ENCODE results near the gene IQCC.
A peak's percentile ranks its signal among the peaks of the same experiment; 100 is the strongest.

IQCC gene

DNA sequence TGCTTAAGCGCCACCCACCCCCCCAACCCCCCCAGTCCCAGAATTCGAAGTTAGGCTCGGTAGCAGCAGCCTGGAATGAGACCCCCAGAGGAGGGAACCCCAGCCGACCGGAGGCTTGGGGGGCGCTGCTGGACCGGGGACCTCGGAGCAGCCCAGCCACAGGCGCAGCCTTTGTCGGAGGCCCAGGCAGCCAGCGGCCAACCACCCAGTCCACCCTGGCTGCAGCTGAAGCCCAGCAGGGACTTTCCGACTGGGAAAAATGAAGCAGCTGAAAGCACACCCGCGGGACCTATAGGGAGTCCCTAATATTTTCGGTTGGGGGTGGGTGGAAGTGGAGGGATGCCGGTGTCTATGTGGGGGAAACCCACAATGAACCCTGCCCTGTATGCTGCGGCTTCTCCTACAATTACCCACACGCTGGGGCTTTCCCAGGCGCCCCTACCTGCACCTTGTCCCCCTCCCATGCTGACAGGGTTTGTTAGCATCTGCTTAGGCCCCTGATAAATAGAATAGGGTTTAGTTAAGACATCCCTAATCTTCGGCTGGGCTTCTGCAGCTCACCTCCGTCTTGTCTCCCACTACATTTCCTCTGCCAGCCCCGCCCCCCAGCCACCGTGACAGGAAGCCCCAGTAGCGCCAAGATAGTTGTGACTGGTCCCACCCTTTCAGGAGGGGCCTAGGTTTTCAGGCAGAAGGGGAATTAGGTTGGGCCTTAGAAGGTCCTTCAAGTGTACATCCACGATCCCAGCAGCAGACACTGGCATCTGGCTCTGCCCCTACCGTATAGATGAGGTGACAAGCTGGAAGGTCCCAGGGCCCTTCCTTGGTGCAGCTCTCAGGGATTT, 4.2 kb upstream of the IQCC start:
- peak overlapping the region; percentile 65 for H3K27ac ChIP-seq
- TF ChIP-seq, protein P1, sequence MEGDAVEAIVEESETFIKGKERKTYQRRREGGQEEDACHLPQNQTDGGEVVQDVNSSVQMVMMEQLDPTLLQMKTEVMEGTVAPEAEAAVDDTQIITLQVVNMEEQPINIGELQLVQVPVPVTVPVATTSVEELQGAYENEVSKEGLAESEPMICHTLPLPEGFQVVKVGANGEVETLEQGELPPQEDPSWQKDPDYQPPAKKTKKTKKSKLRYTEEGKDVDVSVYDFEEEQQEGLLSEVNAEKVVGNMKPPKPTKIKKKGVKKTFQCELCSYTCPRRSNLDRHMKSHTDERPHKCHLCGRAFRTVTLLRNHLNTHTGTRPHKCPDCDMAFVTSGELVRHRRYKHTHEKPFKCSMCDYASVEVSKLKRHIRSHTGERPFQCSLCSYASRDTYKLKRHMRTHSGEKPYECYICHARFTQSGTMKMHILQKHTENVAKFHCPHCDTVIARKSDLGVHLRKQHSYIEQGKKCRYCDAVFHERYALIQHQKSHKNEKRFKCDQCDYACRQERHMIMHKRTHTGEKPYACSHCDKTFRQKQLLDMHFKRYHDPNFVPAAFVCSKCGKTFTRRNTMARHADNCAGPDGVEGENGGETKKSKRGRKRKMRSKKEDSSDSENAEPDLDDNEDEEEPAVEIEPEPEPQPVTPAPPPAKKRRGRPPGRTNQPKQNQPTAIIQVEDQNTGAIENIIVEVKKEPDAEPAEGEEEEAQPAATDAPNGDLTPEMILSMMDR (IDR thresholded peaks at IDR 0.05; ENCODE audit: low read depth, low read length): no peak
- no peaks in the 10 kb centered on the region for H3K27me3 ChIP-seq (ENCODE audit: insufficient read depth, low read depth, severe bottlenecking)
- H3K36me3 ChIP-seq: peaks cover 19% of the 10 kb centered on the region
- H3K4me3 ChIP-seq (ENCODE audit: low read depth, low read length): peak overlapping the region; percentile 77
- peak; percentile 87 for DNase-seq
- no peaks in the 10 kb centered on the region for H3K9me3 ChIP-seq (ENCODE audit: severe bottlenecking)

DNA sequence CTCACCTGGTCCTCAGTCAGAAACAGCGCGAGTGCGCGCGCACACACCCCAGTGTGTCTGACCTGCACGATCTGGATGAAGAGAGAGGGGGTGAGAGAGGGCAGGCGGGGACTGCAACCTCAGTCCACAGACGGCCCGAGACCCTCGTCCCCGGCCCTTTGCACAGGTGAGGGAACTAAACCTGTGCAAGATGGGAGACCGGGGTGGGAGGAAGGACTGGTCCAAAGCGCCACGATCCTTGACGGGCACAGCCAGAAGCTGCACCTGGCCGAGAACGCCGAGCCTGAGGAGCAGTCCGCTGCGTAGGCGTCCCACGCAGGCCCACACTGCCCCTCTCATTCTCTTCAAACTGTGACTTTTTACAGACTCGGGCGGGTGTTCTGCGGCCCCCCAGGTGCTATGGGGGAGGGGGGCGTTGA, 519 bp upstream of the IQCC start:
- TF ChIP-seq, protein P1 (IDR thresholded peaks at IDR 0.05; ENCODE audit: low read depth, low read length): no peak
- H3K27me3 ChIP-seq (ENCODE audit: insufficient read depth, low read depth, severe bottlenecking): no peaks in the 10 kb centered on the region
- peak overlapping the region; percentile 81 for H3K27ac ChIP-seq
- DNase-seq: no peak
- H3K9me3 ChIP-seq (ENCODE audit: severe bottlenecking): no peaks in the 10 kb centered on the region
- H3K36me3 ChIP-seq: peaks cover 18% of the 10 kb centered on the region
- peak overlapping the region; percentile 81 for H3K4me3 ChIP-seq (ENCODE audit: low read depth, low read length)

DNA sequence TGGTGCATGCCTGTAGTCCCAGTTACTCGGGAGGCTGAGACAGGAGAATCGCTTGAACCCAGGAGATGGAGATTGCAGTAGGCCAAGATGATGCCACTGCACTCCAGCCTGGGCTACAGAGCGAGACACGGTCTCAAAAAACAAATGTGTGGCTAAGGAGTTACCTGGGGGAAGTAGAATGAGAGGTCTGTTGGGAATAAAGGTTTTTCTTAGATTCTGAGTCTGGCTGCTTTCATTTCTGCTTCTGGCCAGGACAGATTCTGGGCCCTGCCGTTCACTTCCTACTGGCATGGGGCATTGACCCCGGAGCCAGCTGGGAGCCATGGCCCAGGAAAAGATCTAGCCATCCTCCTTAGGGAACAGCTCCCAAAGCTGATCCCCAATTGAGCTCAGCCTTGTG, 3.0 kb downstream of the IQCC start:
- TF ChIP-seq, protein P1 (IDR thresholded peaks at IDR 0.05; ENCODE audit: low read depth, low read length): no peak
- no peaks in the 10 kb centered on the region for H3K27me3 ChIP-seq (ENCODE audit: insufficient read depth, low read depth, severe bottlenecking)
- DNase-seq: no peak
- peaks cover 18% of the 10 kb centered on the region for H3K36me3 ChIP-seq
- no peak overlapping the region for H3K4me3 ChIP-seq (ENCODE audit: low read depth, low read length)
- no peaks in the 10 kb centered on the region for H3K9me3 ChIP-seq (ENCODE audit: severe bottlenecking)
- H3K27ac ChIP-seq: no peak overlapping the region

DNA sequence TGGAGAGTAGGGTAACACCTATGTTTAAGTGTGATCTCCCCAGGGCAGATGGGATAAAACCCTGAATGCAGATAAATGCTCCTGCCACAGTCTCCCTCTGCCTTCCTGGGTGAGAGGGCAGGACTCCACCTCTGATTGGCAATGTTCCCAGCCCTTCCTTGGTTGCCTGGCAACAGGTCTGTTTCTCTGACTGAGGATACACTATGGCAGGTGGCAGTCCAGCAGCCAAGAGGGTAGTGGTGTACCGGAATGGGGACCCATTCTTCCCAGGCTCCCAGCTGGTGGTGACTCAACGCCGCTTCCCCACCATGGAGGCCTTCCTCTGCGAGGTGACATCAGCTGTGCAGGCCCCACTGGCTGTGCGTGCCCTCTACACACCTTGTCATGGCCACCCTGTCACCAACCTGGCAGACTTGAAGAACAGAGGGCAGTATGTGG, 3.4 kb downstream of the IQCC start, which contains the start of gene DCDC2B:
Gene DCDC2B (plus strand): TSS at position 199 of the 438 bp plus-strand sequence. CDS start 5 bp downstream, at position 204.
- no peaks in the 10 kb centered on the region for H3K27me3 ChIP-seq (ENCODE audit: insufficient read depth, low read depth, severe bottlenecking)
- no peak within 1 kb of the TSS for H3K4me3 ChIP-seq (ENCODE audit: low read depth, low read length)
- no peaks in the 10 kb centered on the region for H3K9me3 ChIP-seq (ENCODE audit: severe bottlenecking)
- TF ChIP-seq, protein P1 (IDR thresholded peaks at IDR 0.05; ENCODE audit: low read depth, low read length): no peak
- peak; percentile 42 for DNase-seq
- H3K27ac ChIP-seq: no peak within 1 kb of the TSS
- peaks cover 18% of the 10 kb centered on the region for H3K36me3 ChIP-seq

DNA sequence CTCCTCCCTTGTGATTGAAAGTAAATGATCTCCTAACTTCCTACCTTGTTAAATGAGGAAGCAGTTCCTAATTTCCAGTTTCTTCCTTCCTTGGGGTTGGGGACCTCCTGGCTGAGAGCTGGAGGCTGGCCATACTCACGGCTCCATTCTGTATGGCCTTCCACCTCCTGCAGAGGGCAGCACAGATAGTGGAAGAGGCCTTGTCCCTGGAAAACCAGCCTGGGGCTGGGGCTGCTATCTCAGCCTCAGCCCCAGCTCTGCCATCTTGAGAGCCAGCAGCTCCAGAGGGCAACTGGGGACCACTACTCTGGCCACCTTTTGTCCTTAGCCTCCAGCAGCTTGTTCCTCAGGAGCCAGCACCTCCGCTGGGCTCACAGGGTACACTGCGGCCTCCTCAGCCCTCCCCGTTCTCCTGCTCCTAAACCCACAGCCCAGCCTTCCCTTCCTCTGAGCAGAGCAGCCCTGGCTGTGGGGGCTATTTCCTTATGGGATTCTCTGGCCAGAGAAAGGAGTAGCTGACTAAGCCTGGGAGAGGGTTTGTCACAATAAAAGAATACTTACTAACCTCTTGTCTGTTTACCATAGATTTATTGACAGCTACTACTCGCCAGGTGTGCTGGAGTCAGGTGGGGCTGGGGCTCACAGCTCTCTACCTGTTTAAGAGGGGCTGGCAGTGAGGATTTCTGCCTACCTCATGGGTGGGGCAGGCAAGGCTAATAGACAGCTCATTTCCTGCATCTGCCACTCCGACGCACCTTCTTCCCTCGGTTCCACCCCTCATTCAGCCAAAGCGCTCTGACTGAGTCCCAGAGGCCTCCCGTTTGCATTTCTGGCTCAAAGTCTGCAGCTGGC, 10.4 kb downstream of the IQCC start:
- no peak overlapping the region for H3K27ac ChIP-seq
- TF ChIP-seq, protein P1 (IDR thresholded peaks at IDR 0.05; ENCODE audit: low read depth, low read length): peak; percentile 85
- H3K9me3 ChIP-seq (ENCODE audit: severe bottlenecking): no peaks in the 10 kb centered on the region
- peaks cover 10% of the 10 kb centered on the region for H3K36me3 ChIP-seq
- no peaks in the 10 kb centered on the region for H3K27me3 ChIP-seq (ENCODE audit: insufficient read depth, low read depth, severe bottlenecking)
- H3K4me3 ChIP-seq (ENCODE audit: low read depth, low read length): no peak overlapping the region
- peak; percentile 78 for DNase-seq

Data from WERI-Rb-1 (cell line).